Stimulated activated CD8-positive, alpha-beta memory T cell treated with anti-CD3 and anti-CD28 coated beads, Interleukin-12 subunit alpha, Interleukin-12 subunit beta, amount 100 ng/mL, for 4 hours (primary cell): ENCODE measurements around the gene ADAM15.

Experiments used
- DNase-seq: peaks from one replicate; pipeline ENCODE4 v3.0.0-alpha.2; 2020; ENCODE audit warnings: low read depth

The ADAM15 gene

DNA sequence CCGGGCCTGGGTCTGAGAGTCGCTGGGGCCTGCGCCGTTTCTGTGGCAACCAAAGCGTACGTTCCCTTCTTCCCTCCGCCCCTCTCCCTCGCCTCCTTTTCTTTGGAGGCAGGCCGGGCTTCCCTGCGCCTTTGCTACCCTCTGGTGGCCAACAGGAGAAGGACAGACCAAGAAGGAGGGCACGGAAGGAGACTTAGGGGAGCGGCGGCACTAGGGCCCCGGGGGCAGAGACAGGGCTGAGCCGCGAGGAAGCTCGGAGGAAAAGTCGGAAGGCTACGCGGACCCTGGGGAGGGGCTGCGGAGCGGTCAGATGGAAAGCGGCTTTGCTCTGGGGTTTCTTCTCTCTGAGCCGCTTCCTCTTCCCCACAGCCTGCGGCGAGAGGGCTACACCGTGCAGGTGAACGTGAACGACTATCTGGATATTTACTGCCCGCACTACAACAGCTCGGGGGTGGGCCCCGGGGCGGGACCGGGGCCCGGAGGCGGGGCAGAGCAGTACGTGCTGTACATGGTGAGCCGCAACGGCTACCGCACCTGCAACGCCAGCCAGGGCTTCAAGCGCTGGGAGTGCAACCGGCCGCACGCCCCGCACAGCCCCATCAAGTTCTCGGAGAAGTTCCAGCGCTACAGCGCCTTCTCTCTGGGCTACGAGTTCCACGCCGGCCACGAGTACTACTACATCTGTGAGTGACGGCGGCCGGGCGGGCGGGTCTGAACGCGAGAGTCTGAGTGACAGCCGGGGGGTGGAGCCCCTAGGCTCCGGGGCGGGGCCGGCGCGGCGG lies 33.8 kb downstream of the ADAM15 start:
- DNase-seq: peak; percentile 87

- DNase-seq: peak; percentile 66
These were observed 34.5 kb downstream of the ADAM15 start for GRCh38 chr1:155085504-155086127.

- DNase-seq: peak; percentile 60
These were observed 35.1 kb downstream of the ADAM15 start for GRCh38 chr1:155086128-155086741.

- DNase-seq: no peak
These were observed 35.9 kb downstream of the ADAM15 start for GRCh38 chr1:155086856-155087535.

GRCh38 chr1:155091071-155092051 lies 40.2 kb downstream of the ADAM15 start:
- peak; percentile 62 for DNase-seq

DNA sequence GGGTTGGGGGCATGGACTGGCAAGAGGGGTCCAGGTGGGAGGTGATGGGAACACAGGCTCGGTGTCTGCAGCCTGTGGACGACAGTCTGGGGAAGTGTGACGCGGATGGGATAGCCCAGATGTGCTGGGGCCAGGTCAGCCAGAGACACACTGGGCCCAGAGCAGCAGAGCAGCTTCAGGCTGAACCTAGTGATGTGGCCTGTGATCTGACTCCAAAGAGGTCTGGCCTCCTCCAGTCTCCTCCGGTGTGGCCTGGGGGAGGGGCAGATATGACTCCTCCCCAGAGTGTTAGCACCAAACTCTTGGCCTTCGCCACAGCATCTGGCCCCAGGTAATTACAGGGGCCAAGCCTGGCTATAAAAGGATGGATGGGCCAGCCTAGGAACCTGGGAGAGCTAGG lies 41.0 kb downstream of the ADAM15 start:
- DNase-seq: no peak

DNA sequence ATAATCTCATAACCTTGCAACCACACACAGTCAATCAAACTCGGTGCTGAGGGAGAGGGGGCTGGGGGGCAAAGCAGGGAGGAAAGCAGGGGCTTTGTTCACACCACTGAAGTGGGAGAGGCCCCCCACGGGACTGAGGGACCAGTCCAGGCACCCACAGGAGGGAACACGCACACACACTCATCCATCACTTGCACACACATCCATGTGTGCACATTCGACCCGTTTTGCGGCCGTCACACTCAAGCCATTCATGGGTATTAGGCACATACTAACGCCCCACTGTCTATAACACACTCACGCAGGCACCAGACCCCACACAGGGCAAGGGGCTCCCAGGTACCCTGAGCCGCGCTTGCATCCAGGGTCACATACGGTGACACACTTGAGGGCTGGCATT lies 41.5 kb downstream of the ADAM15 start:
- DNase-seq: no peak

- DNase-seq: no peak
These were observed 43.0 kb downstream of the ADAM15 start for GRCh38 chr1:155093911-155094621.

GRCh38 chr1:155094622-155094948 lies 43.5 kb downstream of the ADAM15 start:
- no peak for DNase-seq

DNA sequence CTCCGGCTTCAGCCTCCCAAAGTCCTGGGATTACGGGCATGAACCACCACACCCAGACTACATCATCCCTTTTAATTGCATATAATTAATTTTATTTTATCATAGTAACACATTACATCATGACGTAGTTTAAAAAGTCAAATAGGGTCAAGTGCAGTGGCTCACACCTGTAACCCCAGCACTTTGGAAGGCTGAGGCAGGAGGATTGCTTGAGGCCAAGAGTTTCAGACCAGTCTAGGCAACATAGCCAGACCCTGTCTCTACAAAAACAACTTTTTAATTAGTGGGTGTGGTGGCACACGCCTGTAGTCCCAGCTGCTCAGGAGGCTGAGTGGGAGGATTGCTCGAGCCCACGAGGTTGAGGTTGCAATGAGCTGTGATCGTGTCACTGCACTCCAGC lies 48.2 kb downstream of the ADAM15 start:
- no peak for DNase-seq

DNA sequence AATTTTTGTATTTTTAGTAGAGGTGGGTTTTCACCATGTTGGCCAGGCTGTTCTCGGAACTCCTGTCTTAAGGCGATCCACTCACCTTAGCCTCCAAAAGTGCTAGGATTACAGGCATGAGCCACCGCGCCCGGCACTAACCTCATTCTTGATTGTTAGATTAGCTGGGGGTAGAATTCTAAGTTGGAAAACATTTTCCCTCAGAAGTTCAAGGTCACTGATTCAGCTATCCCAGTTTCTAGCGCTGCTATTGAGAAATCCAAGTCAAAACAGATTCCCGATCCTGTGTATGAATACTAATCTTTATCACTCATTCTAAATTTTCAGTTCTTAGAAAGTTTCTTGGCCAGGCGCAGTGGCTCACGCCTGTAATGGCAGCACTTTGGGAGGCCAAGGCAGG lies 52.2 kb downstream of the ADAM15 start:
- DNase-seq: no peak

DNA sequence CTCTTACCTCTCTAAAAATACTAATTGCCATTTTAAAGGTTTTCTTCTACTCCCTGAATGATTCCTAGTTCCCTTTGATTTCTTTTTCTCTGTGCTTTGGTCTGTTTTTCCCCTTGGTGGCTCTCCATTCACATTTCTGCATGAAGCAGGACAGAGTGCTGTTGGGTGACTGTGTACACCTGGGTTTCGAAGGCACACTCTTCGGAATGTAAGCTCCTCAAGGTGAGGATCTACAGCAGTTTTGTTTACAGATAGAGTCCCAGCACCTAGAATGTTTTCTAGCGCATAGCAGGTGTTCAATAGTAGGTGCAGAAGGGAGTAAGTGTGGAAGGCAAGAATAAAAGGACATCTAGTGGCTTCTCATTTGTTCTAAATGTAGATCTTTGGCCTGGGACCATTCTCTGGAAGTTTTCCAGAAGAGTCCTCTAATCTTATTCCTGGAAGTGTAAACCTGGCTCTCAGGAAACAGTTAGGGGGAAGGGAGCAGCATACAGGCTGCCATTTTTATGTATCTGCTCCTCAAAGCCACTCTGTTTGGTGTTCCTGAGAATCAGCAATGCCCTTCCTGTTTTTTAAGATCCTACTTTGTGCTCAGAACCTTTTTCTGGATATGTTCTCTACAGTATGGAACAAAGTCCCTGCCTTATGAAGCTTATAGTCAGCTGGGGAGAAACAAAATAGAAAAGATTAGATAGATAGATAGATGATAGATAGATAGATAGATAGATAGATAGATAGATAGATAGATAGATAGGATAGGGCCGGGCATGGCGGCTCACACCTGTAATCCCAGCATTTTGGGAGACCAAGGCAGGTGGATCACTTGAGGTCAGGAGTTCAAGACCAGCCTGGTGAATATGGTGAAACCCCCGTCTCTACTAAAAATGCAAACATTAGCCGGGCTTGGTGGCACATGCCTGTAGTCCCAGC lies 53.8 kb downstream of the ADAM15 start:
- no peak for DNase-seq

DNA sequence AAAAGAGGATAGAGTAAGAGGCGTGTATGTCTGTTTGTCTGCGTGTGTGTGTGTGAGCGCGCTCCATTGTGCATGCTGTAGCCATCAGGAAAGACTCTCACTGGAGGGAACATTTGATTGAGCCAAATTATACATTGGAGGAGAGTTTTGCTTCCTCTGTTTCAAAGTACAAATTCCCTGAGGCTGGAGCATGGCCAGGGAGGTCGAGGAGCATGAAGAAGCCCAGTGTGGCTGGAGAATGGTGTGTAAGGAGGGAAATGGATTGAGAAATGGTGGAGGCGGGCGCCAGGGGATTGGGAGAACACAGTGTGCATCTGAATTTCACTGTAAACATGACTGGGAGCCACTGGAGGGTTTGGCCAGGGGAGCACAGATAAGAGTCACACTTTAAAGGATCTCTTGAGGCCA lies 54.5 kb downstream of the ADAM15 start:
- no peak for DNase-seq

DNA sequence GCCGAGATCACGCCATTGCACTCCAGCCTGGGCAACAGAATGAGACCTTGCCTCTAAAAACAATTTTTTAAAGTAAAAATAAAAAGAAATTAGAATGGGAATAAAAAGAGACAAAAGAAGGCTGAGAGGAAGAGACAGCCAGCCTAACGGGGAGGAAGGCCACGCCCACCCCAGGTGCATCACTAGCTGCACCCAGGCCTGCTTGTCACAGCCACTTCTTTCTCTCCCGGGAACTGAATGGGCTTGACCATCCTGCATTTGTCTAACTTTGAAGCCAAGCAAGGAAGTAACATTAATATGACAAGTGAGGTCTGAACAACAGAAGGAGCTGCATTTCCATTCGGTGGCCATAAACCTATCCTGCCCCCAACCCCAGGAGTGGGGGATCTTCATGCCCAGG lies 55.7 kb downstream of the ADAM15 start:
- no peak for DNase-seq

DNA sequence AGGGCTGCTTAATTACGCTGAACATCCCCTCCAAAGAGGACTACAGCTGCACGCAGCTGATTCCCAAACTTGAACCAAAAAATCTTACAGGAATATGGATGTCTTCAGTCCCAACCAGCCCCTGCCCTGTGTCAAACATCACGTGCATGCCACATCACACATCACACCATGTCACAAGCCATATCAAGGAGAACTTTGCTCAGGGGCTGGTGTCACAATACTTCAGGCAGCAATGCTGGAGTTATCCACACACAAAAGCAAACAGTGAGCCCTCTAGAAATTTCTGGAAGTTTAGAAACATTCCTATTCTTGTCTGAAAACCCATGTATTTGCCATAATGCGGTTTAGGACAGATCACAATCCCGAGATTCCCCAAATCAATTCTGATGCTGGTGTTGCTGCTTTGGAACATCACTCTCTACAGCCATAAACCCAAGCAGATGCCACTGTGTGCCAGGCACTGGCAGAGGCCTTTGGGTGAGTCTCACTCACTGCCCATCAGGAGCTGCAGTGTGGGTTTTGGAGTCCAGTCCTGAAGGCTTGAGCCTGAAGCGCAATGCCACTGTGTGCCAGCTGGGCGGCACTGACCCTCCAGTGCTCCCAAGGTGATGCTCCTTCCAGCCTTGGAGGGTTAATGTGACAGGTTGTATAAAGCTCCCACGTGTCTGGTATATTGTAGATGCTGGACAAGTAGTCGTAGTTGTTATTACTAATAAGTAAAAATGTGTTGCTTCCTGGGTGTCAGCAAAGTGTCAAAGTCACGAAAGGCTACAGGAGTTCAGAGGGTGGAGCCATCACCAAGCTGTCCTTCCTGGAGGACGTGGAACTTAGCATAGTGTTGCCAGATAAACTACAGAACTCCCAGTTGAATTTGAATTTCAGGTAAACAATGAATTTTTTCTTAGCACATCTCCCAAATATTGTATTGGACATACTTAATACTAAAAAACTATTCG lies 56.5 kb downstream of the ADAM15 start:
- no peak for DNase-seq

- no peak for DNase-seq
These were observed 57.2 kb downstream of the ADAM15 start for GRCh38 chr1:155108296-155108695.

GRCh38 chr1:155110381-155110780 lies 59.3 kb downstream of the ADAM15 start:
- DNase-seq: no peak

- DNase-seq: no peak
These were observed 59.7 kb downstream of the ADAM15 start for GRCh38 chr1:155110826-155111225.
